Measurements from ENCODE around the gene PRIMA1.

PRIMA1 gene

GRCh38 chr14:93793555-93794324, 5.5 kb upstream of the PRIMA1 start:
- no peak overlapping the region for H3K4me3 ChIP-seq (ENCODE audit: low read length)
- no peaks in the 10 kb centered on the region for H3K9me3 ChIP-seq (replicated peaks; ENCODE audit: low read length)
- H3K4me1 ChIP-seq (ENCODE audit: control insufficient read depth, insufficient read depth, low read length): no peaks in the 10 kb centered on the region
- no peak overlapping the region for H3K4me2 ChIP-seq (ENCODE audit: low read length)
- no peak overlapping the region for H3K9ac ChIP-seq (ENCODE audit: low read depth, low read length)
- H3K27me3 ChIP-seq (ENCODE audit: control insufficient read depth, insufficient read depth, low read length): peaks cover 2% of the 10 kb centered on the region
- no peaks in the 10 kb centered on the region for H3K36me3 ChIP-seq (ENCODE audit: insufficient read depth, low read length)

DNA sequence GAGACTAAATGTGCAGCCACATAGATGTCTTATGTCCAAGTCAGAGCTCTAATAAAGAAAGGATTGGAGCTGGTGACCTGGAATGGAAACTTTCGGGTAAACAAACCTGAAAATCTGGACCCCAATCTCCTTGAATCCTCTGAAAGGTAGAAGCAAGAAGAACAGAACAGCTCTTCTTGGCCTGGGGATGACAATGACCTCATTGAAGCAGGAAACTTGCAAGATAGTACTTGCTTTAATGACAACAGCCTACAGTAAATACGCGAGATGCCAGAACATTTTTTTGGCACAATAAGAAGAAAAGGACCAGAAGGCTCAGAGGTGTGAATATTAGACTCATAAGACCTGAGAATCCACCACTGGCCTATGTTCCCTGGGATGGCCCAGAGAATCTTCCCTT, 4.1 kb upstream of the PRIMA1 start:
- Histone ChIP-seq H3K4me2 (ENCODE audit: low read length) (no peak overlapping the region), H3K4me1 (ENCODE audit: control insufficient read depth, insufficient read depth, low read length) (no peaks in the 10 kb centered on the region), H3K27me3 (ENCODE audit: control insufficient read depth, insufficient read depth, low read length) (peaks cover 2% of the 10 kb centered on the region), H3K9me3 (replicated peaks; ENCODE audit: low read length) (no peaks in the 10 kb centered on the region), H3K4me3 (ENCODE audit: low read length) (no peak overlapping the region), H3K36me3 (ENCODE audit: insufficient read depth, low read length) (no peaks in the 10 kb centered on the region), H3K9ac (ENCODE audit: low read depth, low read length) (no peak overlapping the region)

GRCh38 chr14:93790966-93791365, 2.7 kb upstream of the PRIMA1 start:
- no peak overlapping the region for H3K4me3 ChIP-seq (ENCODE audit: low read length)

GRCh38 chr14:93789228-93790130, 1.2 kb upstream of the PRIMA1 start:
- Histone ChIP-seq H3K4me2 (ENCODE audit: low read length) (peak overlapping the region; percentile 71), H3K27me3 (ENCODE audit: control insufficient read depth, insufficient read depth, low read length) (peaks cover 2% of the 10 kb centered on the region), H3K4me3 (ENCODE audit: low read length) (no peak overlapping the region), H3K9me3 (replicated peaks; ENCODE audit: low read length) (no peaks in the 10 kb centered on the region), H3K4me1 (ENCODE audit: control insufficient read depth, insufficient read depth, low read length) (no peaks in the 10 kb centered on the region), H3K36me3 (ENCODE audit: insufficient read depth, low read length) (no peaks in the 10 kb centered on the region), H3K9ac (ENCODE audit: low read depth, low read length) (no peak overlapping the region)

More at GRCh38 chr14:93790966-93791365, 2.7 kb upstream of the PRIMA1 start:
- peaks cover 2% of the 10 kb centered on the region for H3K27me3 ChIP-seq (ENCODE audit: control insufficient read depth, insufficient read depth, low read length)
- no peaks in the 10 kb centered on the region for H3K9me3 ChIP-seq (replicated peaks; ENCODE audit: low read length)
- H3K36me3 ChIP-seq (ENCODE audit: insufficient read depth, low read length): no peaks in the 10 kb centered on the region
- no peak overlapping the region for H3K9ac ChIP-seq (ENCODE audit: low read depth, low read length)
- H3K4me1 ChIP-seq (ENCODE audit: control insufficient read depth, insufficient read depth, low read length): no peaks in the 10 kb centered on the region
- H3K4me2 ChIP-seq (ENCODE audit: low read length): no peak overlapping the region

- Histone ChIP-seq H3K9ac (ENCODE audit: low read depth, low read length) (no peak overlapping the region), H3K27me3 (ENCODE audit: control insufficient read depth, insufficient read depth, low read length) (peaks cover 2% of the 10 kb centered on the region), H3K36me3 (ENCODE audit: insufficient read depth, low read length) (no peaks in the 10 kb centered on the region), H3K4me3 (ENCODE audit: low read length) (peak overlapping the region; percentile 39), H3K4me2 (ENCODE audit: low read length) (peak overlapping the region; percentile 71), H3K4me1 (ENCODE audit: control insufficient read depth, insufficient read depth, low read length) (no peaks in the 10 kb centered on the region), H3K9me3 (replicated peaks; ENCODE audit: low read length) (no peaks in the 10 kb centered on the region)
Observed at GRCh38 chr14:93788543-93789227, 400 bp upstream of the PRIMA1 start.

DNA sequence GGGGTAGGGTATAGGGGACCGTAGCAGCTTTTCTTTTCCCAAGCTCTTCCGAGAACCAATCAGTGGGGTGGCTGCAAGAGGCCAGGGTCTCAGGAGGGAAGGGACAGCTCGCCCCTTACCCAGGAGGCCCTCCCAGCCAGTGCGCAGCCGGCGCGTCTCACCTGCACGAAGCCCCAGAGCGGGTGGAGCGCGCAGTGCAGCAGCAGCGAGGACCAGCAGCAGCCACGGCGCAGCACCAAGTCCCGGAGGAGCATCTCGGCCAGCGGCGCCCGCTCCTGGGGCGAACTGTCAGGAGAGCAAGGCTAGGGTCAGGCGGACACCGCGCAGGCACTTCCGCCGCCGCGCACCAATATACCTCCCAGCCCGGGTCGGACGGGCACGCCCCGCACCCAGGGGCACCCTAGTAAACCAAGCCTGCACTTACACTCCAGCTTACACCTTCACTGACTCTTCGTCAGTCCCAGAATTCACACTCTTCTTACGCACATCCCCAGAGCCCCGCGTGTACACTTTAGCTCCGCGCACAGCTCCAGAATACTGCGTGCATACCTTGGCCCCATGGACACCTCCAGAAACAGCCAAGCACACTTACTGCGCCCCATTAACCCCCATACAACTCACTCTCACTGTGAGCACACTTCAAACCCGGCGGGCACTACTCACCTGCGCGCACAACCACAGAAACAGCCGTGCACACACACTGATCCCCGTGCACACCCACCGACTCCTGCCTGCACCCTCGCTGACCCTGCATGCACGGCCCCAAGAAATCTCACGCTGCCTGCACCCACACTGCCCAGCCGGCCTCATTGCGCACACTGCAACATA, 606 bp downstream of the PRIMA1 start:
- no peaks in the 10 kb centered on the region for H3K9me3 ChIP-seq (replicated peaks; ENCODE audit: low read length)
- H3K4me2 ChIP-seq (ENCODE audit: low read length): no peak overlapping the region
- H3K27me3 ChIP-seq (ENCODE audit: control insufficient read depth, insufficient read depth, low read length): peaks cover 2% of the 10 kb centered on the region
- H3K9ac ChIP-seq (ENCODE audit: low read depth, low read length): no peak overlapping the region
- no peak overlapping the region for H3K4me3 ChIP-seq (ENCODE audit: low read length)
- no peaks in the 10 kb centered on the region for H3K36me3 ChIP-seq (ENCODE audit: insufficient read depth, low read length)
- no peaks in the 10 kb centered on the region for H3K4me1 ChIP-seq (ENCODE audit: control insufficient read depth, insufficient read depth, low read length)

GRCh38 chr14:93785423-93785822, 2.9 kb downstream of the PRIMA1 start:
- H3K9ac ChIP-seq (ENCODE audit: low read depth, low read length): no peak overlapping the region
- H3K4me2 ChIP-seq (ENCODE audit: low read length): no peak overlapping the region
- H3K4me1 ChIP-seq (ENCODE audit: control insufficient read depth, insufficient read depth, low read length): no peaks in the 10 kb centered on the region
- no peaks in the 10 kb centered on the region for H3K9me3 ChIP-seq (replicated peaks; ENCODE audit: low read length)
- H3K36me3 ChIP-seq (ENCODE audit: insufficient read depth, low read length): no peaks in the 10 kb centered on the region
- peaks cover 2% of the 10 kb centered on the region for H3K27me3 ChIP-seq (ENCODE audit: control insufficient read depth, insufficient read depth, low read length)
- no peak overlapping the region for H3K4me3 ChIP-seq (ENCODE audit: low read length)

GRCh38 chr14:93784878-93785277, 3.4 kb downstream of the PRIMA1 start:
- Histone ChIP-seq H3K9ac (ENCODE audit: low read depth, low read length) (no peak overlapping the region), H3K4me1 (ENCODE audit: control insufficient read depth, insufficient read depth, low read length) (no peaks in the 10 kb centered on the region), H3K27me3 (ENCODE audit: control insufficient read depth, insufficient read depth, low read length) (peaks cover 2% of the 10 kb centered on the region), H3K4me2 (ENCODE audit: low read length) (no peak overlapping the region), H3K9me3 (replicated peaks; ENCODE audit: low read length) (no peaks in the 10 kb centered on the region), H3K4me3 (ENCODE audit: low read length) (no peak overlapping the region), H3K36me3 (ENCODE audit: insufficient read depth, low read length) (no peaks in the 10 kb centered on the region)

DNA sequence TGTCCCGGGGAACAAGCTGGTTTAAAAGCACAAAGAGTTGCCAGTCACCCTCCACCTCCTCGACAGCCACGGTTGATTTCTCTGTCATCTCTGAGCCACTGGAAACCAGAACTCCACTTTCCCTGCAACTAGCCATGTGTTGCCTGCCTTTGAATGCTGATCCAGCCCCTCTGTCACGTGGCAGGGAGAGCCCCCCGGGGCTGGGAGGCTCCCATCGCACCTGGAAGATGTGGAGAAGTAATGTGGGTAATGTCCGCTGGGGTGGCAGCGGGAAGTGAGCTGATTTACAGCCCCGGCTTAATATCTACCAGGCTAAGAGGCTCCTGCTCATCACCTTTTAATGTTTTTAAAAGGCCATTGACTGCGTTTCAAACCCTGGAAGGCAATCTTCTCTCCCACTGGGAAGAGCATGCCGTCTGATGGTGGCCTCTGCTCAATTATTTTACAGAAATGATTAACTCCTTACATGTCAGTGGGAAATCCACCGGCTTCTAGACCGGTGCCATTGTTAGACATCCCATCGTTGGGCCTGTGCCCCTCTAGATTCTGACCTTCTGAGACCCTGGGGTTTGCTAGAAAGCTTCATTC, 7.4 kb downstream of the PRIMA1 start:
- Histone ChIP-seq H3K9me3 (replicated peaks; ENCODE audit: low read length) (no peaks in the 10 kb centered on the region), H3K4me3 (ENCODE audit: low read length) (no peak overlapping the region), H3K27me3 (ENCODE audit: control insufficient read depth, insufficient read depth, low read length) (no peaks in the 10 kb centered on the region), H3K4me2 (ENCODE audit: low read length) (no peak overlapping the region), H3K4me1 (ENCODE audit: control insufficient read depth, insufficient read depth, low read length) (no peaks in the 10 kb centered on the region), H3K9ac (ENCODE audit: low read depth, low read length) (no peak overlapping the region), H3K36me3 (ENCODE audit: insufficient read depth, low read length) (no peaks in the 10 kb centered on the region)

DNA sequence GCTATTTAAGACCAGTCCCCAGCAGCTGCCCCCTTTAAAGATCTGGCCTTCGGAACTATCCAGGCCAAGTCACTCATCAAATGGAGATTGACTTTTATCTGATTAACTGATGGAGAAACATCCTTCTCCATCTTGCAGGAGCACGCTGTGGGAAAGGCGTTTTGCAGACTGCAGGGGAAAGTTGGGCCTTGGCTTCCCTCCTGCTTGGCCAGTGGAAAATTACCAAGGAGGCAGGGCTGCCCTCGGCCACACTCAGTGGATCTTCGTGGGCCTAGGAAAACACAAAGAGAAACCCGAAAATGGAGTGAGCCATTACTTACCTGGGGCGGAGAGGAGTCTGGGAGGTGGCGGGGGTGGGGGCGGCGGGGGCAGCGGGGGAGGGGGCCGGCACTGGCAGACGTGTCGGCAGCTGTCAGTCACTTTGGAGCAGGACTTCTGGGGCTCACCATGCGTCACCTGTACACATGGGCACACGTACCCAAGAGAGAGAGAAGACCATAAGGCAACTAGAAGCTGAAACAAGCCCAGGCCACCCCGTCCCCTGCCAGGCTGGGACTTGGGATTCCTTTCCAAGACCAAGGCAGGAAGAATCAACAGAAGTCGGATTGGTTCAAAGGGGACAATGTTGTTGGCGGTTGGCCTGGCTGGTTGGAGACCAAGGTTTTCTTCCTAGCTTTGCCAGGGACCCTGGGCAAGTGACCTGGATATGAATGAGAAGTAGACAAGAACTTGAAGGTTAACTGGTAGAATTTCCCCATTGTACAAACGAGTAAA, 9.2 kb downstream of the PRIMA1 start:
- Histone ChIP-seq H3K27me3 (ENCODE audit: control insufficient read depth, insufficient read depth, low read length) (no peaks in the 10 kb centered on the region), H3K4me1 (ENCODE audit: control insufficient read depth, insufficient read depth, low read length) (no peaks in the 10 kb centered on the region), H3K36me3 (ENCODE audit: insufficient read depth, low read length) (no peaks in the 10 kb centered on the region), H3K9ac (ENCODE audit: low read depth, low read length) (no peak overlapping the region), H3K4me3 (ENCODE audit: low read length) (no peak overlapping the region), H3K4me2 (ENCODE audit: low read length) (no peak overlapping the region), H3K9me3 (replicated peaks; ENCODE audit: low read length) (no peaks in the 10 kb centered on the region)
